ENCODE measurements around the gene IL1RAPL2. TPM values are rescaled to one million over a fixed set of nuclear protein-coding genes. Genes with fewer than 3 reads are reported as not detected.

Gene IL1RAPL2
- total RNA-seq, 1 experiment from 2014 or later, result not detected

DNA sequence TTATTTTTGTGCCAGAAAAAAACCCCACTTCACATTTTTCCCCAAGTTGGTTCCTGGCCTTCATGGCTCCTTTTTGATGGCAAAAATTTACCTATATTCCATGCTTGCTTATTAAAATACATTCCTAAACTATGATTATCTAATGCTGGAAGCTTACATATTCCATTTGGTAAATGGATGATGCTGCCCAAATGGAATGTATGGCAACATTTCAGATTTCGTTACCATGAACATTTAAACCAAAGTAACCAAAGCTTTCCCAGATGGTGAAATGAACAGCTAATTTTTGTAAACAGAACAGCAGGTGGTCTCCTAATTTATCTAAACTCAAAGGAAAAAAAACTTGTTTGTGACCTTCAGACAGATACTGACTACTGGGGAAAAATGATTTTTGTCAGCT, 765.2 kb downstream of the IL1RAPL2 start:
- intact Hi-C loops (cut with micrococcal nuclease; ENCODE audit: unreplicated experiment) (no loop called here), in situ Hi-C loops (cut with HindIII; ENCODE audit: low pct_unique_long_range_greater_than_20kb, low sequenced_read_pairs) (no loop called here)
- H3K9me3 ChIP-seq (ENCODE audit: control insufficient read depth, insufficient read depth, low read depth, low read length), result no peaks in the 10 kb centered on the region
- DNase-seq (ENCODE audit: low read depth, low spot score) (no peak), ATAC-seq (no peak)
- no peak overlapping the region for H3K27ac ChIP-seq (ENCODE audit: low read length)
- H3K4me3 ChIP-seq (ENCODE audit: low read depth in 2 of 2, low read length in 2 of 2), result no peak overlapping the region
- no TSS peak for BruUV-seq (replicated peaks)
- TF ChIP-seq TCF7L2 (IDR thresholded peaks at IDR 0.05; ENCODE audit: low read depth, low read length) (no peak), POLR2AphosphoS5 (IDR thresholded peaks at IDR 0.05; ENCODE audit: low read depth, low read length) (no peak), SIN3A (IDR thresholded peaks at IDR 0.05; ENCODE audit: borderline replicate concordance, insufficient read depth, low read depth, low read length) (no peak)
- TF ChIP-seq, protein P1, sequence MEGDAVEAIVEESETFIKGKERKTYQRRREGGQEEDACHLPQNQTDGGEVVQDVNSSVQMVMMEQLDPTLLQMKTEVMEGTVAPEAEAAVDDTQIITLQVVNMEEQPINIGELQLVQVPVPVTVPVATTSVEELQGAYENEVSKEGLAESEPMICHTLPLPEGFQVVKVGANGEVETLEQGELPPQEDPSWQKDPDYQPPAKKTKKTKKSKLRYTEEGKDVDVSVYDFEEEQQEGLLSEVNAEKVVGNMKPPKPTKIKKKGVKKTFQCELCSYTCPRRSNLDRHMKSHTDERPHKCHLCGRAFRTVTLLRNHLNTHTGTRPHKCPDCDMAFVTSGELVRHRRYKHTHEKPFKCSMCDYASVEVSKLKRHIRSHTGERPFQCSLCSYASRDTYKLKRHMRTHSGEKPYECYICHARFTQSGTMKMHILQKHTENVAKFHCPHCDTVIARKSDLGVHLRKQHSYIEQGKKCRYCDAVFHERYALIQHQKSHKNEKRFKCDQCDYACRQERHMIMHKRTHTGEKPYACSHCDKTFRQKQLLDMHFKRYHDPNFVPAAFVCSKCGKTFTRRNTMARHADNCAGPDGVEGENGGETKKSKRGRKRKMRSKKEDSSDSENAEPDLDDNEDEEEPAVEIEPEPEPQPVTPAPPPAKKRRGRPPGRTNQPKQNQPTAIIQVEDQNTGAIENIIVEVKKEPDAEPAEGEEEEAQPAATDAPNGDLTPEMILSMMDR (IDR thresholded peaks at IDR 0.05), result no peak
- TF ChIP-seq, protein P2, sequence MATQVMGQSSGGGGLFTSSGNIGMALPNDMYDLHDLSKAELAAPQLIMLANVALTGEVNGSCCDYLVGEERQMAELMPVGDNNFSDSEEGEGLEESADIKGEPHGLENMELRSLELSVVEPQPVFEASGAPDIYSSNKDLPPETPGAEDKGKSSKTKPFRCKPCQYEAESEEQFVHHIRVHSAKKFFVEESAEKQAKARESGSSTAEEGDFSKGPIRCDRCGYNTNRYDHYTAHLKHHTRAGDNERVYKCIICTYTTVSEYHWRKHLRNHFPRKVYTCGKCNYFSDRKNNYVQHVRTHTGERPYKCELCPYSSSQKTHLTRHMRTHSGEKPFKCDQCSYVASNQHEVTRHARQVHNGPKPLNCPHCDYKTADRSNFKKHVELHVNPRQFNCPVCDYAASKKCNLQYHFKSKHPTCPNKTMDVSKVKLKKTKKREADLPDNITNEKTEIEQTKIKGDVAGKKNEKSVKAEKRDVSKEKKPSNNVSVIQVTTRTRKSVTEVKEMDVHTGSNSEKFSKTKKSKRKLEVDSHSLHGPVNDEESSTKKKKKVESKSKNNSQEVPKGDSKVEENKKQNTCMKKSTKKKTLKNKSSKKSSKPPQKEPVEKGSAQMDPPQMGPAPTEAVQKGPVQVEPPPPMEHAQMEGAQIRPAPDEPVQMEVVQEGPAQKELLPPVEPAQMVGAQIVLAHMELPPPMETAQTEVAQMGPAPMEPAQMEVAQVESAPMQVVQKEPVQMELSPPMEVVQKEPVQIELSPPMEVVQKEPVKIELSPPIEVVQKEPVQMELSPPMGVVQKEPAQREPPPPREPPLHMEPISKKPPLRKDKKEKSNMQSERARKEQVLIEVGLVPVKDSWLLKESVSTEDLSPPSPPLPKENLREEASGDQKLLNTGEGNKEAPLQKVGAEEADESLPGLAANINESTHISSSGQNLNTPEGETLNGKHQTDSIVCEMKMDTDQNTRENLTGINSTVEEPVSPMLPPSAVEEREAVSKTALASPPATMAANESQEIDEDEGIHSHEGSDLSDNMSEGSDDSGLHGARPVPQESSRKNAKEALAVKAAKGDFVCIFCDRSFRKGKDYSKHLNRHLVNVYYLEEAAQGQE (IDR thresholded peaks at IDR 0.05; ENCODE audit: insufficient read depth in 1 of 2, low read depth in 2 of 2, low read length in 1 of 2), result no peak
- ChIA-PET POLR2A (no interaction called here), CTCF (no interaction called here)
- H3K4me1 ChIP-seq (ENCODE audit: control insufficient read depth, insufficient read depth, low read length), result no peaks in the 10 kb centered on the region
- no peaks in the 10 kb centered on the region for H3K27me3 ChIP-seq (ENCODE audit: control insufficient read depth, insufficient read depth, low read length)
- H3K36me3 ChIP-seq (ENCODE audit: control insufficient read depth, insufficient read depth, low read length), result no peaks in the 10 kb centered on the region

DNA sequence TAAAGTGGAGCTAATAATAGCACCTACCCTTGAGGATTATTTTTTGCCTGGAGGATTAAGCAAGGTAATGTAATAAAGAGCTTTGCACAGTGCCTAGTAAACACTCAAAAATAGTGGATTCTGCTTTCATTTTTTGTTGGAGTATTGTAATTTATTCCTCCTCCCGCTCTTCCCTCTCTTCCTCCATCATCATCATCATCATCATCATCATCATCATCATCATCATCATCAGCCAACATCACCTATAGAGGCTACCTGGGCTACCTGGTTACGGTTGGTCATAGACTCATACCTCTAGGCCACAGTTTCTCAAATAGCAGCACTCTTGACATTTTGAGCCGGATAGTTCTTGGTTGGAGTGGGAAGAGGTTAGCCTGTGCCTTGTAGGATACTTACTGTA, 781.4 kb downstream of the IL1RAPL2 start:
- Histone ChIP-seq H3K4me1 (ENCODE audit: control insufficient read depth, insufficient read depth, low read length) (no peaks in the 10 kb centered on the region), H3K27ac (ENCODE audit: low read length) (no peak overlapping the region), H3K36me3 (ENCODE audit: control insufficient read depth, insufficient read depth, low read length) (no peaks in the 10 kb centered on the region), H3K27me3 (ENCODE audit: control insufficient read depth, insufficient read depth, low read length) (no peaks in the 10 kb centered on the region), H3K4me3 (ENCODE audit: low read depth in 2 of 2, low read length in 2 of 2) (no peak overlapping the region), H3K9me3 (ENCODE audit: control insufficient read depth, insufficient read depth, low read depth, low read length) (no peaks in the 10 kb centered on the region)
- intact Hi-C loops (cut with micrococcal nuclease; ENCODE audit: unreplicated experiment) (no loop called here), in situ Hi-C loops (cut with HindIII; ENCODE audit: low pct_unique_long_range_greater_than_20kb, low sequenced_read_pairs) (no loop called here)
- BruUV-seq (replicated peaks), result no TSS peak
- ATAC-seq, result no peak
- ChIA-PET POLR2A (no interaction called here), CTCF (no interaction called here)
- DNase-seq (ENCODE audit: low read depth, low spot score), result no peak
- TF ChIP-seq, protein P1 (IDR thresholded peaks at IDR 0.05), result no peak
- TF ChIP-seq POLR2AphosphoS5 (IDR thresholded peaks at IDR 0.05; ENCODE audit: low read depth, low read length) (no peak), TCF7L2 (IDR thresholded peaks at IDR 0.05; ENCODE audit: low read depth, low read length) (no peak), SIN3A (IDR thresholded peaks at IDR 0.05; ENCODE audit: borderline replicate concordance, insufficient read depth, low read depth, low read length) (no peak)
- TF ChIP-seq, protein P2 (IDR thresholded peaks at IDR 0.05; ENCODE audit: insufficient read depth in 1 of 2, low read depth in 2 of 2, low read length in 1 of 2), result no peak
